Activated naive CD8-positive, alpha-beta T cell treated with anti-CD3 and anti-CD28 coated beads, Interleukin-2, amount 50 U/mL, for 16 hours (primary cell): Measurements from ENCODE around the gene IRGC.

ENCODE experiments used
- DNase-seq: peaks from one replicate; pipeline ENCODE4 v3.0.0-alpha.2; 2020; ENCODE audit warnings: low read depth, low spot score

The IRGC gene

DNA sequence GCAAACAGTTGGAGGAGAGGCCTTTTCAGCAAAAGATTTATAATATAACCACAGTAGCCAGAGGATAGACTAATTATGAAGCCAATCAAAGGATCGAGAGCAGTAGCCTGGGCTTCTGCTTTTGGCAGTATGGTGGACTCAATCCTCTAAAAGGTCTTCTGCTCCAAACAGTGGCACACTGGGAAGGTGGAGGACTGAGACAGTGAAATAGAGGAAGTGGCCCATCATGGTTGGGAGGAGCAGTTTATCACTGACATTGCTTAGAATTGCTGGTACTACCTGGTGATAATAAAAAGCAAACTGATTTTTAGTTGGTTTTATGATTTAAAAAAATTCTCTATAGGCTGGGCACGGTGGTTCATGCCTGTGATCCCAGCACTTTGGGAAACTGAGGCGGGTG is 25.0 kb upstream of the IRGC start:
- DNase-seq = no peak

DNA sequence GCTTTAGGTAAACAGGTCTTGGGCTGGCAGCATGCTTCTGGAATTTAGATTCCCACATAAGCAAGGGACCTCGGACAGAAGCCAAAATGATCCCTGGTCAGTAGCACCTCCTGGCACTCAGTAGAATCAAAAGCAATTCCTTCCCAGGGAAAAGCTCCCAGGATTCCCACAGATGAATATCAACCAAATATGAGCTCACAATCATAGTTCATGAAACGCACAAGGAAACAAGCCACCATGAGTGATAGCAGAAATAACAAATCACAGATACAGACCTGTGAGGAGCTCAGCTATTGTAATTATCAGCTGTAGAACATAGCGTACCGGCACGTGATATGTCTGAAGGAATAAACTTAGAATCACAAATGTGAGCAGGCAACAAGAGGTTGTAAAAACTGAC is 24.1 kb upstream of the IRGC start:
- DNase-seq = no peak

DNA sequence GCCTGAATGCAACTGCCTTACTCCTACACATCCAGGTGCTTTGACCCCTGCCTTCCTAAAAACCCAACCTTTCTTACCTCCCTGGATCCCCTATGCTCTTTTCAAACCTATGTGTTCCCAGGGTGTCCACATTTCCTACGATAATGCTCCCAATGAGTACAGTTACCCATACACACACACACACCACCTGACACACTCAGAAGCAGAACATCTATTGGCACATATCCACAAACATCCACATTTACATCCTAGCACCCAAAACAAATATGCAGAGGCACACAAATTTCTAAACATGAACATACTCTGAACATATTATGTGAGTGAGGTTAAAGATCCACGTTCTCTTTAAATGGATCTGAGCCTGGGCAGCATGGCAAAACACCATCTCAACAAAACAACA is 23.5 kb upstream of the IRGC start:
- no peak for DNase-seq

DNA sequence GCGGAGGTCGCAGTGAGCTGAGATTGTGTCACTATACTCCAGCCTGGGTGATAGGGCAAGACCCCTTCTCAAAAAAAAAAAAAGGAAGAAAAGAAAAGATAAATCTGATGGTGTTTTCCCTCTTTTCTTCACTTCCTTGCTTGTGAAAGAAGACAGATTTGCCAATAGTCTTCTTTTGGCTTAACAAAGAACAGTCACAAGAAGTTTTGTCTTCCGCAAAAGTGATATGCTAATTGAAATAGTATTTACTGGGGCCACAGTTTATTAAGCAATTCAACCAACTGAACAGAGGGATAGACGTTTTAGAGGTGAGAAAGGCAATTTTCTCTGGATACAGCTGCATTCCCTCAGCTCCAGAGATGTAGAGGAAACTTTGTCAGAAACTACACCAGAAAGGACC is 23.0 kb upstream of the IRGC start:
- DNase-seq = no peak

DNA sequence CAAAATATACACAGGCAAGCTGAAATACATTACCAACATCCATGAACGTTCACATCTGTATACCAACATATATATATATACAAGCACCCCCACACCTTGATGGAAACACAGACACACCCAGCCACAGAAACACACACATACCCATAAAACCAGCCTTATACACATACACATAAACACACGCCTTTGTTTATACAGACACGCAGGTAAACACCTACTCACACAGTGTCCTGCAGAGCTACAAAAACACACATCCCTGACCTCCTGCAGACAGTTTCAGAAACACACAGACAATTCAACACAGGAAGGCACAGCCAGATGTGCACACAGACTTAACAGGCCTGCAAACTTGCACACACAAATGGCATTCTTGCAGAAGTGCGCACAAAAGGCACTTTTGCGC is 21.3 kb upstream of the IRGC start:
- no peak for DNase-seq

DNA sequence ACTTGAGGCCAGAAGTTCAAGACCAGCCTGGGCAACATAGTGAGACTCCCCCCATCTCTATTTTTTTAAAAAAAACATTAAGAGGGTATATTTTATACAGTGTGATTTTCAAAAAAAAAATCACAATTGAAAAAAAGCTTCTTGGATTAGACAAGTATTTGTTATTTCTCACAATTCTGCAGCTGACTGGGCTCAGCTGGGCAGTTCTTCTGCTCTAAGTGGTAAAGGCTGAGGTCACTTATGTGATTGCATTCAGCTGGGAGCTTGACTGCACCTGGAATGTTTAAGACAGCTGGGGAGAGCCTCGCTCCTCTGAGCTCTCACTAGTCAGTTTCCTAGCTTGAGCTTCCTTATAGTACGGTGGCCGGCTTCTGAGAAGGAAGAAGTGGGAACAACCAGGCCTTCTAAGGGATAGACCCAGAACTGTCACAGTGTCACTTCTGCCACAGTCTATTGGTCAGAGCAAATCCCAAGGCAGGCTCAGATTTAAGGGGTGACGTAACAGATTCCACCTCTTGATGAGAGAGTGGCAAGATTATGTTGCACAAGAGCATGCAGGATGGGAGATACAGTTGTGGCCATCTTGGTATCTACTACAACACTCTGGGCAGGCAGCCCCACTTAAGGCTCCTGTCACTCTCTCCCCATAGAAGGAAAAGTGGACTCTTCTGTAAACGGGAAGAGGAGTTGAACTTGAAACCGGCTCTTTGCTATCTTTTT is 19.7 kb upstream of the IRGC start:
- DNase-seq = no peak

DNA sequence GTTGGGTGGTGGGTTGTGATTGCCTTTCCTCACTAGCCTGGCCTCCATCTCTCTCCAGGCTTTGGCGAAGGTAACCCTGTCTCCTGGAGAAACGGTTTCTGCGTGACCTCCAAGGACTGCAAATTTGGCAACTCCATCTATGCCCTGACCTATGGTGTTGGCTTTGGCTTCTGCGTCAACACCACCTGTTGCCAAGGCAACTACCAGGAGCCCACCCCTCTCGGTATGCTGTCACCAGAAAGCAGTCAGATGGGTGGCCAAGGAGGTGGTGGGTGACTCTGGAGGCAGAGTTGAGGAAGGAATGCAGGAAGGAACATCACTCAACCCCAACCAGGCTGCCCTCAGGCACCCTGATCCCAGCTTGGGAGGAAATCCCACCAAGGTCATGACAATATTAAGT is 18.6 kb upstream of the IRGC start:
- DNase-seq = no peak

DNA sequence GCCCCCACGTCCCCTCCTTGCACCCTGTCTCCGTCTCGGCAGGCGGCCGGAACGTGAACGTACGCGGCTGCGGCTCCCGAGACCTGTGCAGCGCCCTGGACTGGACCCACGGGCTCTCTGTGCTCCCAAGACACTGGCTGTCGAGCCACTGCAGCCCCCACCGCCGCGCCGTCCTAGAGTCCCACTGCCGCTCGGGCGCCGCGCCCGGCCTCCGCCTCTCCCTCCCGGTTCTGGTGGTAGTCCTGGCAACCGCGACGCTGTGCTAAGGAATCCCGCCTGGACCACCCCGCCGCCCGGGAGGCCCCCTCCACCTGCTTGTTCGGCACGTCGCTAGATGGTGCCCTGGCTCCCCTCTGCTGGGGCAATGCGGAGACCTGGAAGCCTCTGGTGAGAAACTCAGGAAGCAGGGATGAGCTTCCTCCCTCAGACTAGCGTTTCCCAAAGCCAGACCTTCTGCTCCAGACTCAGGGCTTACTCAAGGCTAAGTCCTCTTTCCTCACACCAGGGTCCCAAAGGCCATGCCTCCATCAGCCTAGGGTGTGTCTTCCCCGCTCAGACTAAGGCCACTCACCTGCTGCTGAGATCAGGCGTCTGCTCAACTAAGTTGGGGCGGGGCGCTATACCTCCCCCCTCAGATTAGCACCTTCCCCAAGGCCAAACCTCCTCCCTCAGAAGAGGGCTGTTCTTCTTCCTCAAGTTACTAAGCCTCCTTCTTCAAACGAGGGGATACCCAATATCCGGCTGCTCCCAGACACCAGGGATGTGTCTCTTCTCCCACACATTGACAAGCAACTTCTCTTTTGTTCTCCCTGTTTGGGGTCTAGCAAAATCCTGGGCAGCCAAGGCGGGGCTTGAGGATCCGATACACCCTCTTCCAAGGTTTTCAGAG is 16.1 kb upstream of the IRGC start:
- no peak for DNase-seq

DNA sequence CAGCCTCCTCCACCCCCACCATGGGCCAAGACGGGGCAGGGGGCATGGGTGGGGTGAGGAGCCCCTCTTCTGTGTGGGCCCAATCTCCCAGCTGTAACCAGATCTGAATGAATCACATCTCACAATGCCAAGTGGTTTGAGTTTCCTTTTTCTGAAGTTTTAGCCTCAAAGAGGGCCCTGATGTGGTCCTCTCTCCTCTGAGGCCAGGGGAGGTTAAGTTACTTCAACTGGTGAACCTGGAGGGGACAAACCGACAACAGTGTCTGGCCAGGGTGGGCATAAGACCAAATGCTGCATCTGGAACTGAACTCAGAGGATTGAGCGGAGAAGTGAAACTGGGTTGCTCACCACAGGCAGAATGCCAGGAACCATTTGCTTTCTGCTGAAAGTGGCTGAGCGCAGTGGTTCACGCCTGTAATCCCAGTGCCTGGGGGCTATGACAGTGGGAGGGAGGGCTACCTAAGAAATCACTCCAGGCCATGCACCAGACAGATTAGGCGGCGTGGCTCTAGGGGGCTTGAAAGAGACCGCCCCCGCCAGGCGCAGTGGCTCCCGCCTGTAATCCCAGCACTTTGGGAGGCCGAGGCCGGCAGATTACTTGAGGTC is 15.4 kb upstream of the IRGC start:
- no peak for DNase-seq

DNA sequence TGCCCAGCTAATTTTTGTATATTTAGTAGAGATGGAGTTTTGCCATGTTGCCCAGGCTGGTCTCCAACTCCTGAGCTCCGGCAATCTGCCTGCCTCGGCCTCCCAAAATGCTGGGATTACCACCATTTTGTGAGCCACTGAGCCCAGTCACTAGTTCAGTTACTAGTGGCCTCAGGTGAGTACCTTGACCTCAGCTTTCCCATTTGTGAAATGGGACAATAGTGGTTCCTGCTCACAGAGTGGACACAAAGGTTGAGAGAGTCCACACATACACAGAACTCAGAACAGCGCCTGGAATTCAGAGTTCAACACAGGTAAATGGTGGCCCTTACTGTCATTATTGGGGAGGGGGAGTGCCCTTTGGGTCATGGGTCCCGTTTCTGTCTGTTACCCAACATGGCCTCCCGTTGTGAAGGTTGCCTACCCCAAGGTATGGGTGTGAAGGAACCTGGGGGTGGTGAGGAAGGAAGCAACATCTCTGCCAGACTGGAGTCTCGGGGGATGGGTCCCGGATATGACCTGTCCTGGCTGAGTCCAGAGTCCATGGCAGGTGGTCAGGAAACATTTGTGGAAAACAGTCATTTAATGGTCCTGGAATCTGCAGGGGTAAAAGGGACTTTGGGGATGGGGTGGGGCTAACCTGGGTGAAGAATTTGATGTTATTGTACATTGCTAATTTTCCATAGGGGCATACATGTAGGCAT is 11.7 kb upstream of the IRGC start:
- DNase-seq = no peak

DNA sequence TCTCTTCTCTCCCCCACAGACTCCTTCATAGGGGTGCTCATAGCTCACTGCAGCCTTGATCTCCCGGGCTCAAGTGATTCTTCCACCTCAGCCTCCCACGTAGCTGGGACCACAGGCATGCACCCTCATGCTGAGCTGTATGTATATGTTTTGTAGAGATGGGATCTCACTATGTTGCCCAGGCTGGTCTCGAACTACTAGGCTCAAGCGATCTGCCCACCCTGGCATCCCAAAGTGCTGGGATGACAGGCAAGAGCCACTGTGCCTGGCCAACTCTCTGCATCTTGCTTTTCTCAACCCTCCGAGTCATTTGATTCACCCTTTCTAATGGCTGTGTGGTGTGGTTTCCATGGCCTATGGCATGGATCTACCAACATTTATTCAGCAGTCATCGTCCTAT is 10.1 kb upstream of the IRGC start:
- DNase-seq = no peak

DNA sequence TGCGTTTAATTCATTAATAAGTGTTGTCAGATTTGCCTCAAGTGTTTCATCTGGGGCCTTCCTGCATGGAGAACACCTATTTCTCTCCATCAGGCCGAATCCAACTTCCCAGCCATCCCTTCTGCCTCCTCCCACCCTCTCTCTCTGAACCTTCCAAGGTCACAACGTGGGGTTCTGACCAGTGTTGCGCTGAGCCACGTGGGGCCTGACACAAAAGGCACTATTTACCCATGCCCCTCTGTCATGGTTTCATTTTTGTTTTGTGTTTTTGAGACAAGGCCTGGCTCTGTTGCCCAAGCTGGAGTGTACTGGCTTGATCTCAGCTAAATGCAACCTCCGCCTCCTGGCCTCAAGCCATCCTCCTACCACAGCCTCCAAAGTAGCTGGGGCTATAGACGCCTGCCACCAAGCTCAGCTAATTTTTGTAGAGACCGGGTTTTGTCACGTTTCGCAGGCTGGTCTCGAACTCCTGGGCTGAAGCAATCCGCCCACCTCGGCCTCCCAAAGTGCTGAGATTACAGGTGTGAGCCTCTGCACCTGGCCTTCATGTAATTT is 8.6 kb upstream of the IRGC start:
- DNase-seq = no peak

DNA sequence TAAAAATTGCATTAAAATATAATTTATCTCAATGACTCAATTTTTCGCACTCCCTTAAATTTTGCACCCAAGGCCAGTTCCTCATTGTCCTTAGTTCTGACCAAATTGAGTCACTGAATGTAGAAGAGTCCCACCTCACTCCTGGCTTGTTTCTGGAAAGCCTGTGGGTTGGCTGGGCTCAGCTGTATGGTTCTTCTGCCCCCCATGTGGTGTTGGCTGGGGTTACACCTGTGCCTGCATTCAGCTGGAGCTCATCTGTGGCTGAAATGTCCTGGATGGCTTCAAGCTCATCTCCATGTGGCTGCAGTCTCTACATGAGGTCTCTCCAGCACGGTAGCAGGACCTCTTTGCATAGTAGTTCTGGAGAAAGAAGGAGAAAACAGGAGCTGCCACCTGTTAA is 7.2 kb upstream of the IRGC start:
- no peak for DNase-seq

DNA sequence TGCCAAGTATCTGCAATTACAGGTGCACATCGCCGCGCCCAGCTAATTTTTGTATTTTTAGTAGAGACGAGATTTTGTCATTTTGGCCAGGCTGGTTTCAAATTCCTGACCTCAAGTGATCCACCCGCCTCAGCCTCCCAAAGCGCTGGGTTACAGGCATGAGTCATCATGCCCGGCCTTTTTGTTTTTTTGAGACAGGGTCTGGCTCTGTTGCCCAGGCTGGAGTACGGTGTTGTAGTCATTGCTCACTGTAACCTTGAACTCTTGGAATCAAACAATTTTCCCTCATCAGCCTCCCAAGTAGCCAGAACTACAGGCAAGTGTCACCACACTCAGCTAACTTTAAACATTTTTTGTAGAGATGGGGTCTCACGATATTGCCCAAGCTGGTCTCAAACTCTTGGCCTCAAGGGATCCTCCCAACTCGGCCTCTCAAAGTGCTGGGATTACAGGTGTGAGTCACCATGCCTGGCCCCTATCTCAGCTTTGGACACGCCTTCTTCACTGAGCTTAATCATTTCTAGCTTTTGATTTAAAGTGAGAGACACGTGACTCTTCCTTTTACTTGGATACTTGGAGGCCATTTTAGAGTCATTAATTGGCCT is 4.0 kb upstream of the IRGC start:
- DNase-seq = no peak

DNA sequence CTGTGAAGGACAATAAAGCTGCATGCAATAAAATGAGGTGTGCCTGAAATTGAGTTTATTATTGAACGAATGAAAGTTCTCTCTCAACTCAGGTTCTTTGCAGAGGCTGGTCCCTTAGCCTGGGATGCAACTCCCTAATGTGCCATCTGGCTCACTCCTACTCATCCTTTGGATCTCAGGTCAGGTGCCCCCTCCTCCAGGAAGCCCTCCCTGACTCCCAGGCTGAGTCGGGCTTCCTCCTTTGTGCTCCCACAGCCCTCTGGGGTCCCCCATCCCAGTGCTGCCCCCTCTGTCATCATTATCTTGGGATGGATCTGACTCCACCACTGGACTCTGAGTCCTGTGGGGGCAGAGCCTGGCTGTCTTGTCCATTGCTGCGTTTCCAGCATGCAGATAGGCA is 2.7 kb upstream of the IRGC start:
- DNase-seq = no peak

DNA sequence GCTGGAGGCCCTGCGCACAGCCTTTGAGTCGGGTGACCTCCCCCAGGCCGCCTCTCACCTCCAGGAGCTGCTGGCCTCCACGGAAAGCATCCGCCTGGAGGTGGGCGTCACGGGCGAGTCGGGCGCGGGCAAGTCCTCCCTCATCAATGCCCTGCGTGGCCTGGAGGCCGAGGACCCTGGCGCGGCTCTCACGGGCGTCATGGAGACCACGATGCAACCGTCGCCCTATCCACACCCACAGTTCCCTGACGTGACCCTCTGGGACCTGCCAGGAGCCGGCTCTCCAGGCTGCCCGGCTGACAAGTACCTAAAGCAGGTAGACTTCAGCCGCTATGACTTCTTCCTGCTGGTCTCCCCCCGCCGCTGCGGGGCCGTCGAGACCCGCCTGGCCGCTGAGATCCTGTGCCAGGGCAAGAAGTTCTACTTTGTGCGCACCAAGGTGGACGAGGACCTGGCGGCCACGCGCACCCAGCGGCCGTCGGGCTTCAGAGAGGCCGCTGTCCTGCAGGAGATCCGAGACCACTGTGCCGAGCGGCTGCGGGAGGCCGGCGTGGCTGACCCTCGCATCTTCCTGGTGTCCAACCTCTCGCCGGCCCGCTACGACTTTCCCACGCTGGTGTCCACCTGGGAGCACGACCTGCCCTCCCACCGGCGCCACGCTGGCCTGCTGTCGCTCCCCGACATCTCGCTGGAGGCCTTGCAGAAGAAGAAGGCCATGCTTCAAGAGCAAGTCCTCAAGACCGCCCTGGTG is 2.9 kb downstream of the IRGC start:
- DNase-seq = no peak

DNA sequence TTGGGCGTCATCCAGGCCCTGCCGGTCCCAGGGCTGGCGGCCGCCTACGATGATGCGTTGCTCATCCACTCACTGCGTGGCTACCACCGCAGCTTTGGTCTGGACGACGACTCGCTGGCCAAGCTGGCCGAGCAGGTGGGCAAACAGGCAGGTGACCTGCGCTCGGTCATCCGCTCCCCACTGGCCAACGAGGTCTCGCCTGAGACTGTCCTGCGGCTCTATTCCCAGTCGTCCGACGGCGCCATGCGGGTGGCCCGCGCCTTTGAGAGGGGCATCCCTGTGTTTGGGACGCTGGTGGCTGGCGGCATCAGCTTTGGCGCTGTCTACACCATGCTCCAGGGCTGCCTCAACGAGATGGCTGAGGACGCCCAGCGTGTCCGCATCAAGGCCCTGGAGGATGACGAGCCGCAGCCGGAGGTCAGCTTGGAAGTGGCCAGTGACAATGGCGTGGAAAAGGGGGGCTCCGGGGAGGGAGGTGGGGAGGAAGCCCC is 3.5 kb downstream of the IRGC start:
- no peak for DNase-seq

DNA sequence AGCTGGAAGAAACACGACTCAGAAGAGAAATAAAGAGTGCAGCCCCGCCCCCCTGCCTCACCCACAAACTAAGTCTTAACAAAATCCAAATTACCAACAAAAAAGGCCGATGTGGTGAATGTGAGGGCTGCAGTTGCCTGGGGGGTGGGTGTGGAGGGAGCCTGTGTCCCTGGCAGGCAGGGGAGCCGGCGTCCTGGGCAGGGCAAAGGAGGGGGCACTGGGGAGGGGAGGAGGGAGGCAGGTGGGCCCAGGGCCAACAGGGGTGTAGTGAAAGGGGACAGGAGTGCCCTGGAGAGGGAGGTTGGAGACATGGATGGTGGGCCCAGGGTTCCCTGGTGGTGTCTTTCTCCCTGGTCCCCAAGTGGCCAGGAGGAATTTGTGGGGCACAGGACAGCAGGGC is 4.0 kb downstream of the IRGC start:
- DNase-seq = no peak

DNA sequence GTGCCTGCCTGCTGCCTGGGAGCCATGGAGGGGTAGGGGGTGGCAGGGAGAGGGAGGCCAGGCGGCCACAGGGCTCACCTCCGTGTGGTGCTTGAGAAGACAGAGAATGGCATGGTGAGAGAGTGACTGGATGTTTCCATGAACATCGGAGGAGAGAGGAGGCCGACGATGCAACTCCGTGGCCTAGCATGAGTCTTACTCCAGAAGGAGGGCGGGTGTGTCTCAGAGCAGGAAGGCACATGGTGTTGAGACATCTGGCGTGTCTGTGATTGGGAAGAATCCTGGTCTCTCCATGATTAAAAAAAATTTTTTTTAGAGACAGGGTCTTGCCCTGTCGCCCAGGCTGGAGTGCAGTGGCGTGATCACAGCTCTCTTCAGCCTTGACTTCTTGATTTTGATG is 5.1 kb downstream of the IRGC start:
- DNase-seq = no peak

DNA sequence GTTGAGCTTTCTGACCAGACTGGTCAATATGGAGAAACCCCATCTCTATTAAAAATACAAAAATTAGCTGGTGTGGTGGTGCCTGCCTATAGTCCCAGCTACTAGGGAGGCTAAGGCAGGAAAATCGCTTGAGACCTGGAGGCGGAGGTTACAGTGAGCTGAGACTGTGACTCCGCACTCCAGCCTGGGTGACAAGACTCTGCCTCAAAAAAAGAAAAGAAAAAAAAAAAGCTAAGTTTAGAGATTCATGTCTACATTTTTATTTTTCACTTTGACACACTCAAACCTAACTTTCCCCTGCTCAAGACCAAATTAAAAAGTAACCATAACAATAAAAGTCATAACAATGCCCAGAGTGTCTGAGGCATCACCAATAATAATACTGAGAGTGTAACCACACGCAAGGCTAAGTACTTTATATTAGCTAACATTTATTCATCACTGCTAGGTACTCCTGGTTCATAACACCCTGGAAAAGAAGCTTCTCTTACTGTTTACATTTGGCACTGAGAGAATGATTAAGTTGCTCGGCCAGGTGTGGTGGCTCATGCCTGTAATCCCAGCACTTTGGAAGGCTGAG is 5.7 kb downstream of the IRGC start:
- no peak for DNase-seq
